GM04503 (cell line): Measurements from ENCODE around the gene RPL10A.

Source experiments
- DNase-seq: peaks from one replicate; pipeline ENCODE4 v3.0.0-alpha.2; 2012; ENCODE audit warnings: low read depth

The RPL10A gene

GRCh38 chr6:35492974-35493284 lies 24.7 kb downstream of the RPL10A start:
- no peak for DNase-seq

GRCh38 chr6:35493307-35493983 lies 25.2 kb downstream of the RPL10A start:
- DNase-seq, result no peak

GRCh38 chr6:35494161-35494563 lies 26.0 kb downstream of the RPL10A start:
- DNase-seq, result no peak

- no peak for DNase-seq
Measured at GRCh38 chr6:35495258-35496035, 27.2 kb downstream of the RPL10A start.

GRCh38 chr6:35496036-35496840 lies 28.0 kb downstream of the RPL10A start:
- no peak for DNase-seq

- DNase-seq, result no peak
Measured at GRCh38 chr6:35496841-35497570, 28.8 kb downstream of the RPL10A start, which contains the start of gene TEAD3. Gene TEAD3, minus strand, starts transcription at chr6:35497079.

- DNase-seq, result no peak
Measured at GRCh38 chr6:35497571-35498421, 29.6 kb downstream of the RPL10A start.

- DNase-seq, result no peak
Measured at GRCh38 chr6:35498422-35499067, 30.3 kb downstream of the RPL10A start.

GRCh38 chr6:35499372-35499771 lies 31.2 kb downstream of the RPL10A start:
- no peak for DNase-seq

GRCh38 chr6:35500782-35501181 lies 32.6 kb downstream of the RPL10A start:
- DNase-seq, result no peak

GRCh38 chr6:35501784-35502183 lies 33.6 kb downstream of the RPL10A start:
- no peak for DNase-seq

- DNase-seq, result no peak
Measured at GRCh38 chr6:35503534-35503933, 35.3 kb downstream of the RPL10A start.

- no peak for DNase-seq
Measured at GRCh38 chr6:35505999-35506412, 37.8 kb downstream of the RPL10A start.

- no peak for DNase-seq
Measured at GRCh38 chr6:35506536-35506935, 38.3 kb downstream of the RPL10A start.

GRCh38 chr6:35507221-35507620 lies 39.0 kb downstream of the RPL10A start:
- DNase-seq, result no peak

- no peak for DNase-seq
Measured at GRCh38 chr6:35508027-35508426, 39.8 kb downstream of the RPL10A start.

- no peak for DNase-seq
Measured at GRCh38 chr6:35508542-35508941, 40.3 kb downstream of the RPL10A start.

- no peak for DNase-seq
Measured at GRCh38 chr6:35510916-35511561, 42.8 kb downstream of the RPL10A start.

GRCh38 chr6:35511562-35511941 lies 43.4 kb downstream of the RPL10A start:
- DNase-seq, result no peak

GRCh38 chr6:35512006-35512405 lies 43.8 kb downstream of the RPL10A start:
- no peak for DNase-seq
